Vagina (tissue), 2 donors: Measurements from ENCODE around the gene SCO2.

Source experiments
- CTCF ChIP-seq, 3 experiments: fragments of 450-650 bp in 2 of 3; fragments of 200-600 bp in 1 of 3; sonication (generic) in 1 of 3; IDR thresholded peaks; one replicate each; pipeline ENCODE4 v1.5.1; 2017 to 2019; ENCODE audit warnings: antibody characterized with exemption in 3 of 3, mild to moderate bottlenecking in 2 of 3, moderate library complexity in 2 of 3
- POLR2A ChIP-seq, 2 donors: fragments of 450-650 bp; IDR thresholded peaks; one replicate each; pipeline ENCODE4 v1.6.1; 2017; ENCODE audit warnings: antibody characterized with exemption in 2 of 2, mild to moderate bottlenecking in 2 of 2, moderate library complexity in 2 of 2
- POLR2AphosphoS5 ChIP-seq, 2 donors: sonication (generic); formaldehyde crosslinking; IDR thresholded peaks; one replicate each; pipeline ENCODE4 v1.9.0; 2017; ENCODE audit warnings: antibody characterized with exemption in 2 of 2, mild to moderate bottlenecking in 2 of 2, low read depth in 1 of 2; ENCODE audit not compliant: insufficient read depth in 1 of 2

- no peak for TF ChIP-seq CTCF (IDR thresholded peaks at IDR 0.05)
- no peak for TF ChIP-seq POLR2AphosphoS5 (IDR thresholded peaks at IDR 0.05; ENCODE audit: insufficient read depth in 1 of 2, low read depth in 1 of 2)
- no peak for TF ChIP-seq POLR2A (IDR thresholded peaks at IDR 0.05)
Observed at GRCh38 chr22:50502628-50503474, 22.5 kb downstream of the SCO2 start.
